Measurements from ENCODE around the gene LHX2.

The LHX2 gene

DNA sequence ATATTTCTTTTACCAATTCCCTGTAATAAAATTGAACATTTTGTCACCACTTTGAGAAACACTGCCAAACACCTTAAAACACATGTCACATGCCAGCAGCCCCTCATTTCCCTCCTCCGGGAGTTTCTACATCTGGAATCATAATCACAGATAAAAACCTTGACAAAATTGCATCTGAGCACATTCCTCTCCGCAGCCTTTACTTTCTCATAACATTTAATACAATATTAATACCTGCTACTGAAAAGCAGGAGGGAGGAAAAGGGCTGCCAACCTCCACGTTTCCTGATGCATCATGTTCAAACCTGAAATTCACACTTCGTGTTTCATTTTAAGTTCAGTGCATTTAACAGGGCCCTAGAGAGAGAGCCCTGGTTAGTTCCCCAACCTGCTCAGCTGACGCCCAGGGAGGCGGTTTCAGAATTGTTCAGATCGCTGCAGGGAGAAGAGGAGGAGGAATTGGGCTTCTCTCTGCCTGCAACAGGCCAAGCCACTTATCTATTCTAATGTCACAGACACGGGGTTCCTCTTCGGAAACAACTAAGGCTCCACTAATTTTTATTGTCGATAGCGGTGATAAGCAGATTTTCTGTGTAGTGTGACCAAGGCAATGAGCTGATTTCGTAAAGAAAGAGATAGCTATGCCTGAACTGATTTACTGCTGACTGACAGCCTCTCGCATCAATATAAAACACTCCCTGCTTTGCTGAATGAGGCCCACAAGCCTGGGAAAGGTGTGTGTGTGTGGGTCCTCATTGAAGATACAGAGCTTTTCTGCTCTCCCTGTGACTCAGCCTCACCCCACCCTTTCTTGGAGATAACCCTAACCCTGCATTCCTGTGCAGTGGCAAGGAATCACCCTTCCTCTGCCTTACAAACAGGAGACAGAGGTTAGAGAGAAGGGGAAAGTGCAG is 4.9 kb upstream of the LHX2 start:
- Mint-ChIP-seq H3K27me3 (peaks cover 63% of the 10 kb centered on the region), H3K4me1 (ENCODE audit: low read depth) (peaks cover 25% of the 10 kb centered on the region), H3K9me3 (ENCODE audit: low read depth) (no peaks in the 10 kb centered on the region), H3K4me3 (no peak overlapping the region), H3K27ac (no peak overlapping the region), H3K36me3 (no peaks in the 10 kb centered on the region)

DNA sequence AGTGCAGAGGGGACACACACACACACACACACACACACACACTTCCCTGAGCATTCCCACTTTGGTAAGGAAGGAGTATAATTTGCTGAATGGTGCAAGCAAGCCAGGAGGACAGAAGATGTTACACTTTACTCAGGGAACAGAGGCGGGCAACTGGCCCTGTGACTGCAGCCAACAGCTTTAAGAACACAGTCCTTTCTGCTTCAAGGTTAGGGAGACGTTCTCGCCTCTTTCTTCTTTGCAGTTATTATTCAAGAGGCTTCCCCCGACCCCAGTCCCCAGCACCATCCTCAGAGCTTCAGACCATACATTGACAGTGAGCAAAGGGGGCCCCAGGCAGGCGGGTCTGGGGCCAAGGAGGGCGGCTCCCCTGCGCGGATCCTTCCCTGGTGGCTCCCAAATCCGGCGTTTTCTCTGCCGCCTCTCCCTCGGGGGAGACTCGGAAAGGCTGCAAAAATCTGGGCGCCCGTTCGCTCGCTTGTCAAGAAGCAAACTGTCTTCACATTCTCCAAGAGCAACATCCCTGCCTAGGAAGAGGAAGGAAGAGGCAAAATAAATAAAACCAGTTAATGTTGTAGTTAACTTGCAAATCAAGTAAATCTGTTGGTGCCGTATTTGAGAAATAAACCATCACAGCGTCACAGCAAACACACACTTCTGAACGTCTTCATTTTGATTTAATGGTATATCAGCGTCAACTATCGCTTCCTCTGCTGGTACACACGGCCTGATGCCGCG is 3.8 kb upstream of the LHX2 start:
- no peak overlapping the region for H3K27ac Mint-ChIP-seq
- peaks cover 55% of the 10 kb centered on the region for H3K27me3 Mint-ChIP-seq
- no peaks in the 10 kb centered on the region for H3K9me3 Mint-ChIP-seq (ENCODE audit: low read depth)
- peaks cover 25% of the 10 kb centered on the region for H3K4me1 Mint-ChIP-seq (ENCODE audit: low read depth)
- H3K36me3 Mint-ChIP-seq = no peaks in the 10 kb centered on the region
- peak overlapping the region; percentile 61 for H3K4me3 Mint-ChIP-seq

DNA sequence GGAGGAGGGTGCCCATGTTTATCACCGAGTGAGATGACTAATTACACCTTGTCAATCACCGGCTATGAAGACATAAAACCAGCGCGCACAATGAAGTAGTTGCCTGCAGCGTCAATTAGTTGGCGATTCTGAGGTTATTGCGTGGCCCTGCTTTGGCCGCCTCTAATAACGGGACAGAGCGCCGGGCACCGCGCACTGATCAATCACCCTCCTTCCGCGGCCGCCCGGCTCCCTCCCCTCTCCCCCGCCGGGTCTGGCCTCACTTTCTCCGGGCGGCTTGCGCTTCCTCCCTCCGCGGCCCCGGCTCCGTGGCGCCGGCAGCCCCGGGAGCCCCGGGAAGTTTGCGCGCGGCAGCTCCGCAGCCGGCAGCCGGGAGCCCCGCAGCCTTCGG is 3.3 kb upstream of the LHX2 start:
- peaks cover 27% of the 10 kb centered on the region for H3K4me1 Mint-ChIP-seq (ENCODE audit: low read depth)

DNA sequence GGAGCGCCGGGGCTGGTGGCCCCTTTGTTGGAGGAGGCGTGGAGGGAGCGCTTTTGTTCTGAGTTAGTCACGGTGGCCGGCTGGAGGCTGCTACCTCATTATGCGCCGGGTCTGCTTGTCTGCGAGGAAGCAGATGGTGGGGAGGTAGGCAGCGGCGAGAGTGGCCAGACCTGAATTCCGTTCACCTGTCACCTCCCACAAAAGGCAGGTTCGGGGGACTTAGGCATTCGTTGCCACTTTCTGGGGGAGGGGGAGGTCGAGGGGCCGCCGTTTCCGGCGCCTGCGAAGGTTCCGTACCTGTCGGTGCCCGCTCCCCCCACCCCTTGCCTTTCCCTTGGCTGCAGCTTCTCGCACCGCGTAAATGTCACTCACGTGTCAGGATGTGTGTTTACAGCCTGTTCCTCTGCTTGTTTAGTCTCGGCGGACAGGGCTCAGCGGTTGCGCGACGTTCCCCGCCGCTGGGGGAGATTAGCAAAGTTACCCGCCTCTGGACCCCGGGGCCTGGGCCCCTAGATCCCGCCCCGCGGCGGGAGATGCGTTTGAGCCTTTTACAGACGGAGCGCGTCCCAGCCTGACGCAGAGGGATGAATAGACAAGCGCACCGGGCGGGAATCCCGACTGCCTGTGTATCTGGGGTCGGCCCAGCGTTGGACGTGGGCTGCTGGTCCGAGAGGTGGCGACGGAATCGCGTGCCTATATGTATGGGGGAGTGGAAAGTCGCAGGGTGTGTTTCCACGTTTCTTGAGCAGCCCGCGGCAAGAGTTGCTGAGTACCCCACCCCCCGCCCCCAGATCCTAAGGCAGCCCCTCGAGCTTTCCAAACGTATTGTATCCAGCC is 2.7 kb upstream of the LHX2 start:
- no peaks in the 10 kb centered on the region for H3K36me3 Mint-ChIP-seq
- H3K4me1 Mint-ChIP-seq (ENCODE audit: low read depth) = peaks cover 30% of the 10 kb centered on the region
- peak overlapping the region; percentile 0 for H3K4me3 Mint-ChIP-seq
- H3K9me3 Mint-ChIP-seq (ENCODE audit: low read depth) = no peaks in the 10 kb centered on the region
- H3K27me3 Mint-ChIP-seq = peaks cover 51% of the 10 kb centered on the region
- H3K27ac Mint-ChIP-seq = no peak overlapping the region

More for the DNA sequence above, 3.3 kb upstream of the LHX2 start:
- Mint-ChIP-seq H3K36me3 (no peaks in the 10 kb centered on the region), H3K27me3 (peaks cover 53% of the 10 kb centered on the region), H3K9me3 (ENCODE audit: low read depth) (no peaks in the 10 kb centered on the region), H3K27ac (no peak overlapping the region), H3K4me3 (peak overlapping the region; percentile 61)

DNA sequence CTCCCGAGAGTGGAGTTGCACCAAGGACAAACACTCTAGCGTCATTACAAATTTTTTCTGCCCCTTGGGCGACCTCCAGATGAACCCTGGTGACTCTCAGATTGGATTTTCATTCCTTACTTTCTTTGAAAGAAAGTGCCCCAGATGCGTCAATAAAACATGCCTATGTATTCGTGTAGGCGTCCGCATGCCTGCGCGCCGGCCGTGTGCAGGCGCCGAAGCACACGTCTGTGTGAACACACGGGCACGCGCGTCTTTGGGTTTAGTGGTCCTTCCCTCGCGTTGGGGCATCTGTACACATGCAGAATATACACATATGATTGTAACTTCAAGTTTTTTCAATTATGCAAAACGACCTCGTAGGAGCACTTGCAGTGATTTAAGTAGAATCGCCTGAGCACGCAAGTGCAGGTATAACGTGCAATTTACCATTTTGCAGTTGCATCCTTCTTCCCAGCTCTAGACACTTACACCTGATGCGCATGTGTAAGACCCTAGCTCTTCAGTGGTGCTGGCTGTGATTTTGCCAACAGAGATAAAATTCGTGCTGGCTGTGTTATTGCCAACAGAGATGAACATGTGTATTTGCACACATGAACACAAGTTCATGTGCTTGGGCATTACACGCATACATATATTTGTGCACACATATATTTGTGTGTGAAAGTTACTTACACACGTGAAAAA is 1.9 kb upstream of the LHX2 start:
- no peaks in the 10 kb centered on the region for H3K9me3 Mint-ChIP-seq (ENCODE audit: low read depth)
- H3K27ac Mint-ChIP-seq = peak overlapping the region; percentile 3
- H3K36me3 Mint-ChIP-seq = no peaks in the 10 kb centered on the region
- H3K27me3 Mint-ChIP-seq = peaks cover 49% of the 10 kb centered on the region
- H3K4me1 Mint-ChIP-seq (ENCODE audit: low read depth) = peaks cover 32% of the 10 kb centered on the region
- peak overlapping the region; percentile 0 for H3K4me3 Mint-ChIP-seq

DNA sequence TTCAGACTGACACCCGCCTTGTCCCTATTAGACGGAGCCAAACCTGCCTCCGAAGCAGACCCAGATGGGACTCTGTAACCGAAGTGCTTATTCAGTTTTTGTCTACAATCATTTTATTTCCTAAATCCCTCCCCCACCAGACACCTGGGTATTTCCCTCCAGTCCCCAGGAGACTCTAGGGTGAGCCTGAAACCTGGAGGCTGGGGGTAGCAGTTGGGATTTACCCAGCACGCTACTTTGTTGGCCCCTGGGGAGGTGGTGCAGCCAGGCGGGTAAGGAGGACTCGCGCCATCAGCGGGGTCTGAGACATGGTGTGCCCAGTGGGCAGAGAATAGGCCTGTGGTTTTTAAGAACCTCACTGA is 1.3 kb upstream of the LHX2 start:
- peak overlapping the region; percentile 46 for H3K4me3 Mint-ChIP-seq

DNA sequence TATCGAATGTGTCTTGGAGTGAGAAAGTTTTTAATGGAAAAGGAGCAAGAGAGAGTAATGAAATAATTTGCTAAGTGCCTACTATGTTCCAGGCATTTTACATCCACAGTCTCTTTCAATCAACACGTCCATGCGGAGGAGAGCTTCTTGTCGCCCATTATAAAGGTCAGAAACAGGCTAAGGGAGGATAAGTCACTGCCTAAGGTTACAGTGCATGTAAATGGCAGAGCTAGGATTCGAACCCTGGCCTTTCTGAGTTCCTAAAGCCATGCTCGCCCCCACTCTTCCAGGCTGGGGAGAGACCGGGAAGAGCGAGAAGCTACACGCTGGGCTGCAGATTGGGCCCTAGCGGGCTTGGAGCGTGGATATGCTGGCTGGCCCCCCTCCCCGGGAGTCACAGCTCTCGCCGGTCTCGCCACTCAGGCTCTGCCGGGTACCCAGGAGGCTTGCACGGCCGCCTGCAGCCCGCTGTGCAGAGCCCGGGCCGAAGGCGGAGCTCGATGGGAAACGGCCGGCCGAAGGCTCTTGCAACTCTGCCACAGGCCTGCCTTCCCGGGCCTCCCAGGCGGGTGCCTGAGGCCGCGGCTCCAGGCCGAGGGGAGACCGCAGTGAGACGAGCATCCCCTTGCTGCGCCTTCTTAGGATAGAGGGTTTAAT is 775 bp upstream of the LHX2 start:
- Mint-ChIP-seq H3K27me3 (peaks cover 43% of the 10 kb centered on the region), H3K4me3 (peak overlapping the region; percentile 46), H3K4me1 (ENCODE audit: low read depth) (peaks cover 36% of the 10 kb centered on the region), H3K27ac (no peak overlapping the region), H3K36me3 (no peaks in the 10 kb centered on the region), H3K9me3 (ENCODE audit: low read depth) (no peaks in the 10 kb centered on the region)

More for the DNA sequence above, 1.3 kb upstream of the LHX2 start:
- H3K27ac Mint-ChIP-seq = no peak overlapping the region
- peaks cover 45% of the 10 kb centered on the region for H3K27me3 Mint-ChIP-seq
- no peaks in the 10 kb centered on the region for H3K9me3 Mint-ChIP-seq (ENCODE audit: low read depth)
- peaks cover 33% of the 10 kb centered on the region for H3K4me1 Mint-ChIP-seq (ENCODE audit: low read depth)
- no peaks in the 10 kb centered on the region for H3K36me3 Mint-ChIP-seq

DNA sequence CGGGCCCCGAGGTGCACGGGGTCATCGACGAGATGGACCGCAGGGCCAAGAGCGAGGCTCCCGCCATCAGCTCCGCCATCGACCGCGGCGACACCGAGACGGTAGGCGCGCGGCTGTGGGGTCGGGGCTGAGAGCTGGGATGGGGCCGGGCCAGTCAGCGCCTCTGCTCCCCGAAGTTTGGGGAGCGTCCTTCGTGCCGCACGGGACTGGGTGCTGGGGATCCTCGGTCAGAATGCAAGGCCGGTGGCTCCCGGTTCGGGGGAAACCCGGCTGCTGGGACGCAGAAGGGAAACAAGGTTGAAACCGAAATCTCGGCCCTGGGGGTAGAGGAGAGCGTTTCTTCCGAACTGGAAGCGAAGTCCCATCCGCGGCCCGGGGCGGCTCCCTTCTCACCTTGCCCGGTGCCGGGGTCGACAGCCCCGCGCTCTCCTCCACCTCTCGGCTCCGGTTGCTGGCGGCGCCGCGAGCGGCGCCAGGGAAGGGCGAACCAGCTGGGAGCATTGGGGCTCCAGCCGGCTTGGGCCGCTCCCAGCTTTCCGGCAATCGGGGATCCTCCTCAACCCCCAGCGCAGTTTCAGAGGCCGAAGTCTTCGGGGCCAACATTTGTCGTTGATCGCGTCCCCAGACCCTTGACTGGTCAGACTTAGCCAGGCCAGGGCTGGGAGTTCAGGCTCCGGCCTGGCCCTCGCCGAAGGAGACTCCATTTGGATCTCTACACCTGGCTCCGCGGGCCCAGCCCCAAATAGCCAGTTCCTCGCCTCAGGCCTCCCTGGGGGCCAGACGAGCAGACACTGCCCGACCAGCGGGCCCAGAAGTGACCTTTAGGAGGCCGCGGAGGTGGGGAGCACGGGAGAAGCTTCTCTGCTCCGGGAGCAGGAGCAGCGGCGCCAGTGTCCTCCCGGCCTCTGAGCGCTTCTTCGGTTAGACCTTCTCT is 1.1 kb downstream of the LHX2 start:
- Mint-ChIP-seq H3K27ac (no peak overlapping the region), H3K4me3 (peak overlapping the region; percentile 60), H3K9me3 (ENCODE audit: low read depth) (no peaks in the 10 kb centered on the region), H3K36me3 (no peaks in the 10 kb centered on the region), H3K27me3 (peaks cover 41% of the 10 kb centered on the region), H3K4me1 (ENCODE audit: low read depth) (peaks cover 45% of the 10 kb centered on the region)

DNA sequence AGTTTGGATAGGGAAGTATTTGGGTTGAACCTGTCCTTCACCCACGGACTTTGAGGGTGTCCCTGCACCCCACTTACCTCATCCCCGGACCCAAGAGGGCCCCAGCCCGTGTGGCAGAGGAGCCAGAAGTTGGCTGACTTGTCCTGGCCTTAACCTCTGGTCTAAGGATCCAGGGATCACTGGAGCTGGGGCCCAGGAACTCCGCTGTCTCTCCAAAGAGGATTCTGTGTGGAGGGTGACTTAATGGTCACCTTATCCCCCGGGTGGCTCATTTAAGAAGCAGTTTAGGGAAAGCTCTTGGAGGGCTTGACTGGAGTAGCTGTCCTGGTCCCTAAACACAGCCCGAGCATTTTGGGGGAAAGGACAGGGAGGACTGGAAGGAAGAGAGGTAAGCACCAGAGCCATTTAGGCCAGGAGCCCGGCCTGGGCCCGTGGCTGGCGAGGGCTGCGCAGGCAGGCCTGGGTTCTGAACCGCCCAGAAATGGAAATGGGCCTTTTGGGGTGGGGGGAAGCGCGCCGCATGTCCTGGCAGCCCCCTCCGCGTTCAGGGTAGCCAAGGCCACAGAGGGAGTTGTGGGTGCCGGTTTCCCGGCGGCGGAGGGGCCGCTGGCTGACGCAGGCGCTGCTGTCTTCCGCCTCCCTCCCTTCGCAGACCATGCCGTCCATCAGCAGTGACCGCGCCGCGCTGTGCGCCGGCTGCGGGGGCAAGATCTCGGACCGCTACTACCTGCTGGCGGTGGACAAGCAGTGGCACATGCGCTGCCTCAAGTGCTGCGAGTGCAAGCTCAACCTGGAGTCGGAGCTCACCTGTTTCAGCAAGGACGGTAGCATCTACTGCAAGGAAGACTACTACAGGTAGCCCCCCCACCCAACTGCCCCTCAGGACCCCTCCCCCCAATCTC is 2.0 kb downstream of the LHX2 start:
- Mint-ChIP-seq H3K27ac (no peak overlapping the region), H3K4me1 (ENCODE audit: low read depth) (peaks cover 44% of the 10 kb centered on the region), H3K36me3 (no peaks in the 10 kb centered on the region), H3K27me3 (peaks cover 41% of the 10 kb centered on the region), H3K4me3 (peak overlapping the region; percentile 60), H3K9me3 (ENCODE audit: low read depth) (no peaks in the 10 kb centered on the region)

DNA sequence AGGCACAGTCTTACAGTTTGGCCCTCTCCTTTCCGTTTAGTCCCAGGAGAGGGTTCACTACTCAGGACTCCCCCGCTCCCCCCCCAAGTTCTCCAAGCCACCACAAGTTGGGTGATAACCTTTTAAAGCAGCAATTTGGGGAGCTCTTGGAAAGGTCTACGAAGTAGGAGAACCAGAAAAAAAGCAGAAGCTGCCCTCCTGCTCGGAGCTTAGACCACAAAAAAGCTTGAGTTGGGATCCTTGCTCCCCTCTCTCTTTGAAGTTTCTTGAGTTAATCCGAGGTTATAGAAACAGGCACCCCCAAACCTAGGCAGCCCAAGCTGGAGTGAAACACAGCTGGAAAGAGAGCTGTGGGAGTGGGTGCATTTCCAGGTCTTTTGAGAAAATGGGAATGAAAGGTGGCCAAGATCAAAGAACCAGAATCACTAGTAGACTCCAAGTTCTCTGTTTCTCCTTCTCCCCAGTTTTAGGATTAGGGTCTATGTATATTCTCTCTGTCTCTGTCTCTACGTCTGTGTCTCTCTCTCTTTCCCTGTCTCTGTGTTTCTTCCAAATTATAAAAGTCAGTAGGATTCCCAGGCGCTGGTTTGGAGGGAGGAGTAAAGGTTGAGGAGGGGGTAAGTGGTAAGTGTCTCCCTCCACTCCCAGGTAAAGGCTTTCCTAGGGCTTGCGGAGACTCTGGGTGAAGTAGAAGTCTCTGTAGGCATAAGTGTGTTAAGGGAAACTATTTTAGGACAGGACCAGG is 2.8 kb downstream of the LHX2 start:
- Mint-ChIP-seq H3K4me3 (no peak overlapping the region), H3K27ac (no peak overlapping the region), H3K36me3 (no peaks in the 10 kb centered on the region), H3K4me1 (ENCODE audit: low read depth) (peaks cover 41% of the 10 kb centered on the region), H3K27me3 (peaks cover 43% of the 10 kb centered on the region), H3K9me3 (ENCODE audit: low read depth) (no peaks in the 10 kb centered on the region)

DNA sequence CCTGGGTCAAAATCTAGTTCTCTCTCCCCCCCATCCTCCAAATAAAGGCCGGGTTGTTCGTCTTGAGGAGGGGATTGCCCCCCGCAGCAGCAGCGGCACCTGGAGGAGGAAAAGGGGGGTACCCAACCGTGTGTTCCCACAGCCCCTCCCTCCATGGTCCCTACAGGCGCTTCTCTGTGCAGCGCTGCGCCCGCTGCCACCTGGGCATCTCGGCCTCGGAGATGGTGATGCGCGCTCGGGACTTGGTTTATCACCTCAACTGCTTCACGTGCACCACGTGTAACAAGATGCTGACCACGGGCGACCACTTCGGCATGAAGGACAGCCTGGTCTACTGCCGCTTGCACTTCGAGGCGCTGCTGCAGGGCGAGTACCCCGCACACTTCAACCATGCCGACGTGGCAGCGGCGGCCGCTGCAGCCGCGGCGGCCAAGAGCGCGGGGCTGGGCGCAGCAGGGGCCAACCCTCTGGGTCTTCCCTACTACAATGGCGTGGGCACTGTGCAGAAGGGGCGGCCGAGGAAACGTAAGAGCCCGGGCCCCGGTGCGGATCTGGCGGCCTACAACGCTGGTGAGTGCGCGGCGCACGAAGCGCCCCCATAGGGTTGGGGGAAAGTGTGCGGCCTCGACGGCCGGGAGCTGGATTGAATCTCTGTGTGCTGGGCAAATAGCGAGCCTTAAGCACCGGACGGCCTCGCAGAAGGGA is 3.5 kb downstream of the LHX2 start:
- H3K4me3 Mint-ChIP-seq = no peak overlapping the region

More for the DNA sequence above, 3.5 kb downstream of the LHX2 start:
- H3K4me1 Mint-ChIP-seq (ENCODE audit: low read depth) = peaks cover 37% of the 10 kb centered on the region
- no peak overlapping the region for H3K27ac Mint-ChIP-seq
- H3K36me3 Mint-ChIP-seq = no peaks in the 10 kb centered on the region
- H3K27me3 Mint-ChIP-seq = peaks cover 39% of the 10 kb centered on the region
- H3K9me3 Mint-ChIP-seq (ENCODE audit: low read depth) = no peaks in the 10 kb centered on the region
